GM18907 (cell line): ENCODE results near the gene FAM107A.
"Not testable (repeated sequence)": the region's sequence is repeated elsewhere in the genome, so short reads cannot be mapped to it uniquely, and the experiment has no call there.

ENCODE experiments used
- ATAC-seq: cut with Tn5 transposase; IDR thresholded peaks from one replicate; pipeline ENCODE4 v1.9.1; 2021; ENCODE audit warnings: mild to moderate bottlenecking, moderate library complexity; ENCODE audit not compliant: unreplicated experiment

FAM107A gene

DNA sequence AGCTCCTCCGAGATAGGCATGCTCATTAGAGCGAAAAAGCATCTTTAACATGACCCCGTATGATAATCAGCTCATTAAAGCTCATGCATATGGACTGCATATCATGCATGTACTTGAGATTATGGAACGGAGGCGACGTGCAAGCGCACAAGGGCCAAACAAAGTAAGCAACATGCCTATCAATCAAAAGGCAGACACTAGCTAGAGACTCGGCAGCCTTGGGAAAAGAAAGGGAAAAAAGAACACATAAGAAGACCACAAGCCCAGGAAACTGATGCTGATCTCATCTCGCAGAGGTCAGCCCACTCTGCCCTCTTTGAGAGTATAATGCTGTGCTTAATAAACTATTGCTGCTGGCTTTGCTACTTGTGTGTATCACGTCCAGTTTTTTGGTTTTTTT lies 37.6 kb downstream of the FAM107A start:
- no peak for ATAC-seq

DNA sequence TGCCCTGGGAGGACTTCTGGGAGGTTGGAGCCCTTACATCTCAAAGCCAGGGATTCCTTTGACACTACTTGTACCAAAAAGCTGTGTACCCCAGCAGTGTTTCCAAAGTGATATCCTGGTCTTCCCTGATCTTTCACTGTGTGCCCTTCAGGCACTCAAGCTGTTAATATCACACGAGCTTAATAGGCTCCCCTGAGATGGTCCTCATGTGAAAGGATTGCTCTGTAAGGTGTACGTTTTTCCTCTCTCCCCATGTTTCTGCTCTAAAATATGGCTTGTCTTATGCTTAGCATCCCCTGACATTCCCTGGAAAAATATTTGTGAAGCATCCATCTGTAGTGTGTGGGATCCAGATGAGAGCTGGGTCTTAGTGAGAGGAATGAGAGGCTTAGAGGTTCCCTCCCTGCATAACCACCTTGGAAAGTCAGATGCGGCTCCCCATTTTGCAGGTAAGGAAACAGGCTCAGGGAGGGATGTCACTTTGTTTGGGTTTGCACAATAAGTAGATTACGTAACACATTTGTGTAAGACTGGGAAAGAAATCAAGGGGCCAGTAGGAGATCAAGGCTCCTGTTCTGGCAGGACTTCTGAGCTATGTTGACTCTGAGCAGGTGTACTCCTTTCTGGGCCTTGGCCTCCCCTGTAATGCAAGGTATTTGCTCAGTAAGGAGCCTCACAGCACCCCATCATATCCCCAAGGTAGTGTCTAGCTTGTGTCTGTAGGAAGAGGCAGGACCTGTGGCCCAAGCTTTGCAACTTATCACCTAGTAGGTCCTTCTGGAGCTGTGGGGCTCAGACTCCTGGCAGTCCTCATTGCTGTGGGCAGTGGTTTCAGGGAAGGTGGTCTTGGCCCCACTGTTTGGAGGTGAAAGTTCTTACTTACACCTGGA lies 39.5 kb downstream of the FAM107A start:
- no peak for ATAC-seq

DNA sequence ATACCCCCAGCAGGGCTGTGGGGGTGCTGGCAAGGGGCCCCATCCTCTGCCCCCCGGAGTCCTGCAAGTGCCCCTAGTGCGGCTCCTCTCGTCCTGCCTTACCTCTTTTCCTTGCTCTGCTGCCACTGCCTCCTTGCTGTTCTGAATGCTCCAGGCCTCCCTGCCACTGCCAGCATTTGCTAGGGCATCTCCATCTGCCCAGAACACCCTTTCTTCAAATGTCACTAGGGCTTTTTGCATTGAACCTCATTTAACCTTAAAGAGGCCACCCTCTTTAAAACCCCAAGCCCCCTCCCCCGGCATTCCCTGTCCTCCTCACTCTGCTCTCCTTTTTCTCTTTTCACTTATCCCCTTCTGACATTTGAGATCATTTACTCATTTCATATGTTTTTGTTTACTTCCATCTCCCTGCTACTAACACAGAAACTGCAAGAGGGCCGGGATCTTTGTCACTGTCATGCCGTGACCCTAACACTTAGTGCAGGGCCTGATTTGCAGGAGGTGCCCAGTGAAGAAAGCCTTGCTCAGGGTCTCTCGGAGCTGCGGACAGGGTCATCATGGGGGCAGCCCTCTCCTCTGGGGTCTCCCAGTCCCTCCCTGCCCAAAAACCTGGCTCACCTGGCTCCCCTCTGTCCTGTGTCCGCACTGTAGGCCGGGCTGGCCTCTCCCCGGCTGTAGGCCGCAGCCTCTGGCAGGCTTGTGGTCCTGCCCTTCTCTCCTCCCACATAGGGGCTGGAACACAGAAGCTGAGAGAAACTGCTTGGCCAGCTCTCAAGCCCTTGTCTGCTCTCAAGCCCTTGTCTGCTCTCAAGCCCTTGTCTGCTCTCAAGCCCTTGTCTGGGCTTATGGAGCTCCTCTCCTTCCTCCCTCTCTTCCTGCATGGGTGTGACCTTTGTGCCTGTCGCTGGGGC lies 40.4 kb downstream of the FAM107A start, which contains the start of gene ACOX2:
Gene ACOX2 (minus strand): TSS at position 690 of the 911 bp plus-strand sequence. CDS start 2,084 bp downstream, outside the sequence.
- ATAC-seq = no peak

DNA sequence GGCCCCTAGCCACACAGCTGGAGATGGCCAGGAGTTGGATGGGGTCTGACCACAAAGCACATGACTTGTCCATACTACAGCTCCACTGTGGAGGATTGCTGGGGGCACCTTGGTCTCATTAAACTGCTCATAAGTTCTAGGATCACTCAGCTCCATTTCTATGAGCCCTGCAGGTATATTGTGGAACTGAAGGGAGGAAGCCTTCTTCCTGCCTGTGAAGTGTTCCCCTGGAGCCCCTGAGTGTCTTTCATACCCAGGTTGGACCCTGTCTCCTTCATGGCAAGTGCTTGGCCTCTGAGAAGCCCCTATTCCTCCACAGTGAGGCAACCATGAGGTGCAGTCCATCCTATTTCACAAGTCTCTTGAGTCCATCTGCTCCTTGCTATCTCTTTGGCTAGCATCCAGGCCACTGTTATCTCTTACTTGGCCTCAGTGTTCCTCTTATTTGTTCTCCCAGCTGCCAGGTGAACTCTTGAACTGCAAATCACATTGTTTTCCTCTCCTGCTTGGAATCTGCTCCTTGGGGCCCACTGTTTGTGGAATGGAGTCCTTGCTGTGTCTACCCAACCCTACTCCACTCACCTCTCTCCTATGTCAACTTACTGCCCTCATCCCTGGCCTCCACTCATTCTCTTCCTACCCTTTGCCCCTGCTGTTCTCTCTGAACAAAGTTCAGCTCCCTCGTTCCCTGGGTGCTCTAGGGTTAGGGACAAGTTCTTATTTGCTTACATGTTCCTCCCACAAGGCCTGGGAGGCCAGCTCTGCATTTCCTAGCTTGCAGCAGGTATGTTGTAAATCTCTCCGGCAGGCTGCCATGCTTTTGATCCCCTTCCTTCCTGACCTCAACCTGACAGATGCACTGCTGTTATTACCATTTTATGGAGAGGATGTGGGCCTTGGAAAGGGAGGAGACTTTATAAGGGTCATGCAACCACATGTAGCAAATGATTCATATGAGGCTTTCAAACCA lies 41.4 kb downstream of the FAM107A start:
- no peak for ATAC-seq

DNA sequence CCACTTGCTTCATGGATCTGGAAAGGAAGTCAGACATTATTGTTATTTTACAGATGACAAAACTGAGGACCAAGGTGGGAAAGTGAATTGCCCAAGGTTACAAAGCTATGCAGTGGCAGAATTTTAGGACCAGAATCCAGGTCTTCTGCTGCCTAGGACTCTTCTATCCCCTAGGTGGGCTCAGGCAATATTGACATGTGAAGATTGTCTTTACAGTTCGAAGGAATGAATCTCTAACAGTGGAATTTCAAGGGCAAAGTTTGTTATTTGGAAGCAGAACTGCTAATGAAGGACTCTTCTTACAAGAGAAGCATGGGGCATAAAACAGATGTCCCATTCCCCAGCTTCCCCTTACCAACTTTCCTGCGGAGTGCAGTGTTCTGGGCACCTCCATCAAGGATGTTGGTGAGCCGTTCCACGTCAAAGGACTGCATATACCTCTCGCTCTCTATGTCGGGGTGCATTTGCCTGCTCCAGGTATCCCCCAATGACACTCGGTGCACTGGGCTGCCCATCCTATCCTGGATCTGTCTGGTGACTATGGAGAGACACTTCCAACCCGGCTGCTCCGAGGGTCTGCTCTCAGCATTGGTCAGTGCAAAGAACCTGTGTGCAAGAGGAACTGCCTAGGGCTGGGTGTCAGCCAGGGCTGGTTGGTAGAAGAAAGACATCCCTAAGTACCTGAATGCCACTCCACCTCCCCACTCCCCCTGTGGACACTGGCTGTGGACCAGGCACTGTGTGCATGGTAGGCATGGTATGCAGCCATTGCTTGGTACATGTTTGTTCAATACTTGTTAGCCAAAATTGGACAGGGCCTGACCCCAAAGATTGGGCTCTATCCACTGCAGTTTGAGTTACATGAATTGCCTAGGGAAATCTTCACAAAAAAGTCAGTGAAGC lies 42.3 kb downstream of the FAM107A start:
- no peak for ATAC-seq

DNA sequence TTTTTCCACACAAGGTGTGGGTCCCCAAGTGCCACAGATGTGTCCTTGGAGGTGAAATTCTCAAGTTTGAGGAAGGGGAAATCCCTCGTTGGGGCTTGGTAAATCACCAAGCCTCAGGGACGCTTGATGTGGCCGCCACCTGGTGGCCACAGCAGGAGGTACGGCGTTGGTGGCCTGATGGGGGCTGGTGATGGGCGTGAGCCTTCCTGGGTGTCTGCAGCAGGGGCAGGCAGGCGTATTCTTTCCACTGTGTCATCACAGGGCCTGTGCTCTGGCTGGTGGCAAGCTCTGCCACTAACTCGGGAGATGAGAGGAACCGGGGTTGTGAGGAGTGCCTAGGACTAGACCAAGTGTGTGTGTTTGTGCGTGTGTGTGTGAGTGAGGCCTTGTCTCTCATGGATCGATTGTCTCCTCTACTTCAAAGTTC lies 44.4 kb downstream of the FAM107A start:
- peak; percentile 93 for ATAC-seq

DNA sequence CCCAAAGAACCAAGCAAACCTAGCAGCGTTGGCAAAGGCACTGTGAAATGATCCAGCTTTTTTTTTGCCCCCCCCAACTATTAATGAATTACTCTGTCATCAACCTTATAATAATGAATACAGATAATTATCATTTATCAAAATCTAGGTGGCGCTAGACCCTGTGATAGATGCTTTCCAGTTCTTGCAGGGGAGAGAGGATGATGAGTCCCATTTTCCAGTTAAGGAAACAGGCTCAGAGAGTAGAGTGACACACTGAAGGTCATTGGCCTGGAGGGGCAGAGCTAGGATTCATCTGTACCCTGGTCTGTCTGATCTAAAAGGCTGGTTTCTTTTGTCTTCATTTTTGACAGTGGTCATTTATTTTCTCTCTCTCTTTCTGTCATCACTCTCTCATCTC lies 45.2 kb downstream of the FAM107A start:
- ATAC-seq = no peak

DNA sequence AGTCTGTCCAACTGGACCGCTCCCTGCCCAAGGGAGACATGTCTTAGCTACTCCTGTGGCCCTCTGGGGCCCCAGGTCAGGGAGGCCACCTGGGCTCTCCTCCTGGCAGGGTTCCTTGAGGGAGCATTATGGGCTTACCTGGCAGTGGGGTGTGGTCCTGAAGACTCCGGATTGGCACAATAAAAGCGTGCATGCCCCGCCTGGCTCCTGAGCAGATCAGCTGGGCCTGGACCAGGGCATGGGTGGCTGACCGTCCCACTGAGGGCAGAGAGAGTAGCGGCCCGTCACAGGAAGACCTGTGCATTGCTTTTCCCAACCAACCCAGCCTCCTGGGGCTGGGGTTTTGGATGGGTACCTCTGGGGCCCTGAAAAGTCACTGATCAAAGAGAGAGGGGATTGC lies 45.6 kb downstream of the FAM107A start:
- no peak for ATAC-seq

DNA sequence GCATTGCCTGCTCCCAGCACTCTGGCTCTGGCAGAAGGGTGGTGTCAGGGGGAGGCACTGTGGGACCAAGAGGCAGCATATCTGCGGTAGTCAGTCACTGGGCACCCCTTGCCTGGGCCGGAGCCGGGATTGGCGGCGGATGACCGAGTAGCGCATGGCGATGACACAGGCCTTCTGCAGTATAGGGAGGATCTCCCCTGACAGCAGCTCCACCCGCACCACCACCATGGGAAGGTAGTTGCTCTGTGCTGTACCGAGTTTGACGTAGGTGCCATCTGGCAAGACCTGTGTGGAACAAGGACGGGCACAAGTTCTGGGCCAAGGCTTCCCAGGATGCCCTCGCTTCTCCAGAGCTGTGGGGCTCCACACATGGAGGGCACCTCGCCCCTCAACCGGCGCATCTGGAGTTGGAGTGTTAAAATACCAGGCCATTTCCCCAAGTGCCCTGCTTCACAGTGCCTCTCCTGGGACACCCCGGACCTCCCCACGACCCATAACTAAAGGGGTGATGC lies 46.8 kb downstream of the FAM107A start:
- ATAC-seq = no peak

DNA sequence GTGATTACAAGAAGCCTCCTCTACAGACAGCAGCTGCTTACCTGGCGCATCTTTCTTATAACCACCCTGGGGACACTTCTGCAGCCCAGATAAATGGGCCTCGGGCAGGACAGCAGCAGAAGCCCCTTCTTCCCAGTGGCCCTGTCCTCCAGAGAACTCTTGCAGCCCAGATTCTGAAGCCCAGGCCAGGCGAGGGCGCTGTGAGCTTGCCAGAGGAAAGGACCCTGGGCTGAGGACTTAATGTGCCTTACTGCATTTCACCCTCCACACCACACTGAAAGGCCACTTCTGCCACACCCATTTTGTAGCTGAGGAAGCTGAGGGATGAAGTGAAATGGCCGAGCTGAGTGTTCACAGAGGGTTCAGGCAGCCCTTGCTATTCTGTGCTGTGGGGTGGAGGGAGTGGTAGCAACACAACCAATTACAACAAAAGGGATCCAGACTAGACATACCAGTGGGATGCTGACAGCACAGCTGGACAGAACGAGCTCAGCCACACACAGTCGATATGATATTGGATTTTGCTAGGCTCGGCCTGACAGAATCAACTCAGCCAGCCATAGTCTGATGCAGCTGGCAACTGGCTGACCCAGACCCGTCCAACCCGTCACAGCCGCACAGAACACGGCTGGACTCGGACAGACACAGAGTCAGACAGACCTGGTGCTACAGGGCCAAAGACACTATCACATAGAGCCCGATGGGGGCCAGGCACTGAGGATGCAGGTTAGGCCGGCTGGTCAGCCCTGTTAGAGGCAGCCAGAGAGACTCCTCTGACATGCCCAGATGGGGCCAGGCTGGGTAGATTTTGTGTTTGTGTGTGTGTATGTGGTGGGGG lies 47.5 kb downstream of the FAM107A start:
- no peak for ATAC-seq

DNA sequence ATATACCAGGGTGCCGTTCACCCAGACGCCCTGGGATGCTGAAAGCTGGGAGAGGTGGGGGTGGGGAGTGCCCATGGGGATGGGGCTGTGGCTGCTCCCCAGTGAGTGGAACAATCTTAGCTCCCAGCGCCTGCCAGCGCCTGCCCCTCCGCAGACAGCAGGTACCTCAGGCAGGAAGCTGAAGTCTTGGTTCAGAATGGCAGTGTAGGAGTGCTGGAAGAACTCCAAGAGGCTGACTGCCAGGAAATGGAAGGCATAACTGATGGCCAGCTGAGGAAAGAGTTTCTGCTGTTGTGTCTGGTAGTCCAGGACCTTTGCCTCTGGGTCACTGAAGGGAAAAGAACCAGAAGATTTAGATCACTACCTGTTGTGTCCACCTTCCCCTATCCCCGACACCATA lies 48.6 kb downstream of the FAM107A start:
- ATAC-seq = no peak

DNA sequence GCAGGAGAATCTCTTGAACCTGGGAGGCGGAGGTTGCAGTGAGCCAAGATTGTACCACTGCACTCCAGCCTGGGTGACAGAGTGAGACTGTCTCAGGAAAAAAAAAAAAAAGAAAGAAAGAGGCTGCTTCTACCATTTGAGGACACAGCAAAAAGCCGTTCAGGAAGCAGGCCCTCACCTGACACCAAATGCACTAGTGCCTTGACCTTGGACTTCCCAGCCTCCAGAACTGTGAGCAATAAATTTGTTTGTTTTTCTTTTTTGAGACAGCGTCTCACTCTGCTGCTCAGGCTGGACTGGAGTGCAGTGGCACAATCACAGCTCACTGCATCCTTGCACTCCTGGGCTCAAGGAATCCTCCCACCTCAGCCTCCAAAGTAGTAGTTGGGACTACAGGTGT lies 49.8 kb downstream of the FAM107A start:
- ATAC-seq = not testable (repeated sequence)

DNA sequence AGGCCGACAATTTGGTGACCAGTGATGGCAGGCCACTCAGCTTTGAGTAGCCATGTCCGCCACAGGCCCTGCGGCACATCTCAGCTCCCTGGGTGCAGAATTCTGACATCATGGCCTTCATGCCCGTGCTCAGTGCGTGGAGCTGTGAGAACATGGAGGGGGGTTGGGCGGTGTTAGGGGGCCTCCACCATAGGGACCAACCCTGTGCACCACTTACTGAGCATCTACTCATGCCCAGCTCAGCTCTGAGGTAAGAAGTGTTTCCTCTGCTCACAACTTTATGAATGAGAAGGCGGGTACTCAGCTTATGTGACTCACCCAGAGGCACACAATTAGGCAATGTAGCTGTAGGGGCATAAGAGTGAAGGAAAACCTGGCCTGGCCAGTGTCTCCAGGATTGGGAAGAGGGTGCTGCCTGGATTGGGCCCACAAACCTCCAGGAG lies 50.7 kb downstream of the FAM107A start:
- no peak for ATAC-seq

DNA sequence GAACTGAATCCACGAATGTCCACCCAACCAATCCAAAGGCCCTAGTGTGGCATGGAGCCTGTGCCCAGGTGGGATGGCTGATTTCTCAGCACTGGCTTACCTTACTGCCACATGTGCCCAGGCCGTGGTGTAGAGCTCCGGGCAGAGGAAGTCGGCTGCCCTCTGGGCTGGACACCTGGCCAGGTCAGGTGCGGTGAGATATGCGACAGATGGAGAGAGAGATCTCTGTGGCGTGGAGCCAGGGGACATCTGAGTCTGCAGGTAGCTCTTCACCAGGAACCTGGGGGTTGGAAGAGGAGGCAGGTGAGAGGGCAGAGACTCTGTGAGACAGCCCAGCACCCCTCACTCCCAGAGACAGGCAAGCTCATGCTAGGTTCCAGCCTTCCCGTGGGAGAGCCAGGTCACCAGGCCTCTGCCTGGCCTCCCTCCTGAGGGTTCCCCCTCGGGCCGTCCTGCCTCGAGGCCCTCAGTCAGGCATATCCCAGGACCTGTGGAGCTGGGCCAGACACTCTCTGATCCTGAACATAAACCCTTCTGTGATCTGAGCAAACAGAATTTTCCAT lies 52.8 kb downstream of the FAM107A start:
- no peak for ATAC-seq

DNA sequence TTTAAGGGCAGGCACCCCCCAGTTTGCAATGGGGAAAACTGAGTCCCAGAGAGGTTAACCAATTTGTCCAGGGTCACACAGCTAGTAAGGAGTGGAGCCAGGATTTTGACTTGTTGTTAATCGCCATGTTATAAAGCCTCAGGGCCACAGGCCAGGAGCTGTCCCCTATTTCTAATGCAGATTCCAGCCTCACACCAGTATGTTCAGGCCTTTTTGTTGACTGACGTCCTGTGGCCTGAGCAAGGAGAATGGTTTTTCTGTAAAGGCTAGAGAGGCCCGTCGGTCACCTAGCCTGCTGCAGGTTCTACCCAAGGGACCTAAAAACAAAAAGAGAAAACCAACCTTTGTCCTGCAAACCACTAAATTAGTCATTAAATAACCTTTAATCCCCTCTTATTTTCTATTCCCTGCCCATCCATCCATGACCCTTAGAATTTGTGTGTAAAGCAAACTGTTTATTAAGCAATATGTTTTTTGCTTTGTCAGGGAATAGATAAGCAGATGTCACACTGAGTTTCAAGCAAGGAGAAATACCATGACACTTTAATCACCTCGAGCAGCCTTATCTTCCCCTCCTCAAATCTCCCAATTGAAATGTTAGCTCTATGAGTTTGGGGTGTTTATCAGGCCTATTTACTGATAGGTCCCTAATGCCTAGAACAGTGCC lies 54.3 kb downstream of the FAM107A start:
- ATAC-seq = no peak

DNA sequence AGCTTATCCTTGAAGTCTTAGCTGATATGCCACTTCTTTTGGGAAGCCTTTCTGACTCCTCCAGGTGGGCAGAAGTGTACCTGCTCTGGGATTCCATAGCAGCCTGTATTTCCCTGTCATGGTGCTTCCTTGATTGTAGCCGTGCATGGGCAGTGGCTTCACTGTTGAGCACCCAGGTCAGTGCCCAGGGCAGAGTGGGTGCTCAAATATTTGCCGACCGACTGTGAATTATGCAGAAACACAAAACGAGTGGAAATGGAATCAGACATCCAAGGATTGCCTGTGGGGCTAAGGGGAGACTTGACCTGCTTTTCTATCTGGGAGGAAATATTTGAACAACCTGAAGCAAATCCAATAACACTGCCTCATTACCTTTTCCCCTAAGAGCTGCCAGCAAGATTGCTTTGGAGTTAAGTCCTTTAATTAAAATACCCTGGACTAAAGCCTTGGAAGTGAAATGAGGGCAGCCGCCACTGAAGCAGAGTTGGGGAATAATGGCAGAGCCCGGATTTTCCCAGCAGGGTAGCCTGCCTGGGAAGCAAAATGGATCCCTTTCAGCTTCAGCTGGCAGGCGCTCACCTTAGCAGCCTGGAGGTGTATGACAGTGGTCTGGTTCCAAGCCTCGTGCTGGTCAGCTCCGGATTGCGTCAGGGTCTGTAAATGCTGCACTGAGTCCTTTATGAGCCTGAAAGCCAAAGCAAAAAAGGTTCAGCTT lies 55.1 kb downstream of the FAM107A start:
- ATAC-seq = no peak

DNA sequence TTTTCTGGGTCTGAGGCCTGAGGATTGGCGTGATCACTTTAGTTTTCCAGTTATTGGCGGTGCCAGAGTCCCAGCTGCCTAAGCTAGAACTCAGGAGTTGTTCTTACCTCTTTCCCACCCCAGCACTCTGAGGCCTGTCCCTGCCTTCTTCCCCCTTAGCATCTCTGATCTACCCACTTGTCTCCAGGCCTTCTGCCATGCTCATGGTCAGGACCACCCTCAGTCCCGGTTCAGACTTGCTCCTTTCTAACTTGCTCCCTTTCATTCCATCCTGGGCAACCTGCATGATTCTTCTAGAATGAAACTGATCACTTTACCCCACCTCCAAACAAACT lies 55.9 kb downstream of the FAM107A start:
- ATAC-seq = no peak
